Stimulated activated CD4-positive, alpha-beta T cell treated with anti-CD3 and anti-CD28 coated beads, Interleukin-1b, Interleukin-23, amount 100 ng/mL, for 1 hour (primary cell): ENCODE results near the gene ELOVL7.
"Not testable (repeated sequence)": the region's sequence is repeated elsewhere in the genome, so short reads cannot be mapped to it uniquely, and the experiment has no call there.

Source experiments
- DNase-seq, 2 donors: peaks; one replicate each; pipeline ENCODE4 v3.0.0-alpha.2; 2020; ENCODE audit warnings: low read depth in 2 of 2

ELOVL7 gene

GRCh38 chr5:60843936-60844905, at the start of gene ELOVL7:
ELOVL7 (minus strand) TSS chr5:60844269; CDS start chr5:60787397, 56,872 bp downstream.
- DNase-seq = no peak

- DNase-seq = no peak
These were observed 49.5 kb upstream of the ELOVL7 start for GRCh38 chr5:60893521-60893920.

- DNase-seq = no peak
These were observed 47.6 kb upstream of the ELOVL7 start for GRCh38 chr5:60891667-60892066.

- DNase-seq = no peak
These were observed 44.4 kb upstream of the ELOVL7 start for GRCh38 chr5:60888359-60889061.

- DNase-seq = no peak
These were observed 43.7 kb upstream of the ELOVL7 start for GRCh38 chr5:60887746-60888145.

- no peak for DNase-seq
These were observed 43.0 kb upstream of the ELOVL7 start for GRCh38 chr5:60887096-60887495.

GRCh38 chr5:60886158-60886557, 42.1 kb upstream of the ELOVL7 start:
- DNase-seq = no peak

GRCh38 chr5:60883229-60883628, 39.2 kb upstream of the ELOVL7 start:
- DNase-seq = no peak

GRCh38 chr5:60872892-60873291, 28.8 kb upstream of the ELOVL7 start:
- DNase-seq = no peak

- no peak for DNase-seq
These were observed 26.8 kb upstream of the ELOVL7 start for GRCh38 chr5:60870857-60871256.

- DNase-seq = not testable (repeated sequence)
These were observed 16.5 kb upstream of the ELOVL7 start for GRCh38 chr5:60860572-60860971.

- DNase-seq = no peak
These were observed 12.0 kb upstream of the ELOVL7 start for GRCh38 chr5:60856066-60856465.

- no peak for DNase-seq
These were observed 8.9 kb upstream of the ELOVL7 start for GRCh38 chr5:60852940-60853339.

- no peak for DNase-seq
These were observed 8.2 kb upstream of the ELOVL7 start for GRCh38 chr5:60852317-60852716.

- no peak for DNase-seq
These were observed 7.6 kb upstream of the ELOVL7 start for GRCh38 chr5:60851626-60852025.

GRCh38 chr5:60846298-60846697, 2.2 kb upstream of the ELOVL7 start:
- no peak for DNase-seq

- no peak for DNase-seq
These were observed 608 bp downstream of the ELOVL7 start for GRCh38 chr5:60843386-60843935.

- no peak for DNase-seq
These were observed 1.1 kb downstream of the ELOVL7 start for GRCh38 chr5:60842871-60843385.

- no peak for DNase-seq
These were observed 2.7 kb downstream of the ELOVL7 start for GRCh38 chr5:60841361-60841760.

GRCh38 chr5:60836131-60836530, 7.9 kb downstream of the ELOVL7 start:
- DNase-seq = no peak

- no peak for DNase-seq
These were observed 8.5 kb downstream of the ELOVL7 start for GRCh38 chr5:60835554-60835953.

GRCh38 chr5:60833520-60833919, 10.5 kb downstream of the ELOVL7 start:
- DNase-seq = no peak
